HG02981 (cell line): ENCODE results near the gene SYTL2.

ENCODE experiments used
- ATAC-seq: cut with Tn5 transposase; IDR thresholded peaks from one replicate; pipeline ENCODE4 v1.9.1; 2021; ENCODE audit warnings: mild to moderate bottlenecking, moderate library complexity; ENCODE audit not compliant: unreplicated experiment

Gene SYTL2

GRCh38 chr11:85737738-85738137, 73.2 kb downstream of the SYTL2 start:
- no peak for ATAC-seq

DNA sequence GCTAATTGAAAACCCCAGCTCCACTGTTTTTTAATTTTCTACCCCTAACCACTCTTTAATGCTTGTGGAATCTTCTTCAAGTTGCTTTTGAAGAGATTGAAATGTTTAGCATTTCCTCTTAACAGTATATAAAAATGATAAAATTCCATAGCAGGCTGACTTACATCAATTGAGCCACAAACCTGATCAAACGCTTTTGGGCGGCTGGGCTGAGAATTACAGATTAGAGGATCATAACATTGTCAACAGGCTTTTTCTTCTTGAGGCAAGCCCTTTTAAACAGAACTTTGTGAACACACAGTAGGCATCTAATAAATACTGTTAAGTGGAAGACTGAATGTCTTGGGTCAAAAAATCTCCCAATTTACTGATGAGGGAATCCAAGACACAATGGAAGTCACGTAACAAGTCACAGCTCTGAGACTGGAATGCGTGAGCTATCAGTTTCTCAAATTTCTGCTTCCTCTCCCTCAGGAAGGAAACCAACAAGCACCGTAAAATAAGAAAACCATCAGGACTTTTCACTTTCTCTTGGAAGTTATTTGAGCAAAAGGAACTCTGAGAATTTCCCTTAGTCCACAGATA, 75.0 kb downstream of the SYTL2 start:
- no peak for ATAC-seq

DNA sequence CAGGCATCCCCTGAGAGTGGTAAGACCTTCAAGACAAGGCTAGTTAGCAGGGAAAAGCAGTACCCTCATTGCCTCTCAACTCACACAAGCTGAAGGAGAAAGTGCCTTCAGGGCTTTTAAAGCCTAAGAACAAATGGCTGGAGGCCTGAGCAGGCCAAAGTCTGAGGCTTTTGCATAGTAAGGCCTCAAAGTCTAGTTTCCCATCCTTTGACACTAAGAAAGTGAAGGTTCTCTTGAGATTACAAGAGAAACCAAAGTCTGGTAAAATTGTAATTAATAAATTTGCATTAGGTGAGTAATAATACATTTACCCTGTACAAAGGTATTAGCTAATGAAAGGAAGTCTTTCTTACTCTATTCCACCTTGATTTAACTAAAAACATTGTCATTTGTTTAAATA, 78.0 kb downstream of the SYTL2 start:
- ATAC-seq: peak; percentile 93

DNA sequence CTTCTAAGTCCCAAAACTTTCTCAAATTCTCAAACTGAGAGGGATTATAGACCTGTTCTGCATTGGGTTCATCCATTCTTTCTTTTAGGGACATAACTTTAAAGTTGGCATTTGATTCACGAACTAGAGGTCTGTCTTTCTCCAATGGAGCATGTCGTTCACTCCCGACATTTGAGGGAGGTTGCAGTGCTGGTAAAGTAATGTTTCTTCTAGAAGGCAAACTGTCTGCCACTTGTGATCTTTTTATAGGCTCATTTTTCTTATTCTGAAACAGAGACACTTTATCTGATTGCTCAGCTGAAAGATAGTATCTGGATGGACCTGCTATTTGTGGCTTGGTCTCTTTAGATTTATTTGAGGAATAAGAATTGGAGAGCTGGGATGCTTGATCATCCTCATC, 84.6 kb downstream of the SYTL2 start:
- ATAC-seq: no peak

DNA sequence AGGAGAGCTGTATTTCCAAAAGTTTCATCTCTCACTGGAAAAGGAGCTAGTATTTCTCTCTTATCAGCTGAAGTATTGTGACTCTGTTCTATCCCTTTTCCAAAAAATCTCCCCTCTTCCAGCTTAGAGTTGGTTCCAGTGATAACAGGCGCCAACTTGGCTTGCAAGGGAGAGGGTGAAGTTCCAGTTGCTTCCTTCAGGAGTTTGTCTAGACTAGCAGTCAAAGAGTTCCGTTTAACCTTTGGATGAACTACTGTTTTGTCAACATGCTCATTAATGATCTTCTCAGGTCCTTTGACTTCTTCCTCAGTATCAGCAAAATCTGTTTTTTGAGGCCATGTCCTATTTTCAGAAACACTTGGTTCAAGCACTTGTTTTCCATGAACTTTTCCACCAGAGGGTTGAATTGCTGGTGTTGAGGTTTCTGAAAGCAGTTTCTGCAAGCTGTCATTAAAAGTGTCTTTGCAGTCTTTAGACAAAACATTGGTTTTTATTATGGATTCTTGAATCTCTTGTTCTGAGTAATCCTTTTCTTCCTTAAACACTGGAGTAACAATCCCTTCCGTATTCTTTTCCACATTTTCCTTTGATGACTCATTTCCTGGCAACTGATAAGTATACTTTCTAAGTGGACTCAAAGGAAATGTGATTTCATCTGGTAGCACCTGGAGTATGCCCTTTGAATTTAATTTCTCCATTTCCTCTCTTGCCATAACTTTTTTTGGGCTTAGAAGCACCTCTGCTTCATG, 85.3 kb downstream of the SYTL2 start:
- ATAC-seq: no peak

DNA sequence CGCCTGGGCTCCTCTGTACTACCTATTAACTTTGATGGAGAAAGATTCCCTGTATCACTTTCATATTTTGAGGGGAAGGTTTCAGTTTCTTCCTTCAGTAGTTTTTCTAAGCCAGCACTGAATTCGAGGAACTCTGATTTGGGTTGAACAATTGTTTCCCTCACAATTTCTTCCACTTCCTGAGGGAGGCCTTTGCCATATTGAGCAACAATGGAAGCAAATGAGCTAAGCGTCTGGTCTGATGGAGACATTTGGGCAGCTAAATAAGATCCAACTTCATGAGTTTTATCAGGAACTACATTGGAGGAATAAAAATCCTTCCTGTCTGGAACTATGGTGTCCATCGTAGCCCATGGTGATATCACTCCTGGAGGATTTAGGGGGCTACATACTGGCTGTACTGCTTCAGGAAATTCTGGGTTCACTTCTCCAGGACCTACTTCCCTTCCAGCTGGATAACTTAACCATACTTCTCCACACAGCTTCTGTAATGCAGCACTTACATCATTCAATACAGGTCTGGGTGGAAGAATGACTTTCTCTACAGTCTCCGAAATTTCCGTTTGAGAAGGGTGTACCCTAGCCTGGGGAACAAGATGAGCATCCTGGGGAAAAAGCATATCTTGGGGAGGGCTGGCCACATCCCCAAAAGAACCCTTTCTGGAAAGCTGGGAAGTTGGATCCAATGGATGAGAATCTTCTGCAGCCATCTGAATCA, 86.0 kb downstream of the SYTL2 start:
- no peak for ATAC-seq

GRCh38 chr11:85723088-85723487, 87.9 kb downstream of the SYTL2 start:
- no peak for ATAC-seq

- ATAC-seq: no peak
Measured at GRCh38 chr11:85721191-85721590, 89.8 kb downstream of the SYTL2 start.

DNA sequence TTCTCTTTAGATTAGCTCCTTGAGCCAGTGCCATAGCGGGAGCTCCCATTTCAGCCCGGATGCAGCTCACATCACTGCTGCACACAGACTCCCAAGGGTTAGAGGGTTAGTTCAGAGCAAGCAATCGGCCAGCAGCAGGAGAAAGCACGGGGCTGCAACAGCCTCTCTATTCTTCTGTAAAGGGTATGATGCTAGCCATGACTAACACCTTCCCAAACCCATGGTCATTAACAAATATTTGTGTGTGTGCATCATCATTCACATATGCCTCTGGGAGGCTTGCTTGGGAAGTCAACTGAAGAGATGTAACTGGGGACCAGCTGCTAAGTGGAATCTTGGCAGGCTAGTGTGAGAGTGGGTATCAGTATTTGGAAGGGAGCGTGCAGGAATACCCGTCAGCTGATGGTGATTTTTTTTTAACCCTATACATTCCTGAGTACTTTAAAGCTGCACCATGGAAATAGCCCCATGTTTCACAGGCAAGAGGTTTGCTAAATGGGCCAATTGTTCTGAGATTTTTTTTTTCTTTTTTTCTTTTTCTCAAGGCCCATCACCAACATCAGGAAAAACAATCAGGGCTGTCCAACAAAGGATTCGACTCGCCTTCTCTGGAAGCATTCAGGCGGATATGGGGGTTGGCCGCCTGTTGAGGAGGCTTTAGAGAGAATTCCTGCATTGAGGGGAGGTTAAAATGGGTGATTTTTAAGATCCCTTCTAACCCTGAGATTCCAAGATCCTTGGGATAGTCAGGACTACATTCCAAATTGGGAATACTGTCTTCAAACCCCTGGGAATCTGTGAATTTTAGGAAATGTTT, 91.7 kb downstream of the SYTL2 start:
- ATAC-seq: no peak

DNA sequence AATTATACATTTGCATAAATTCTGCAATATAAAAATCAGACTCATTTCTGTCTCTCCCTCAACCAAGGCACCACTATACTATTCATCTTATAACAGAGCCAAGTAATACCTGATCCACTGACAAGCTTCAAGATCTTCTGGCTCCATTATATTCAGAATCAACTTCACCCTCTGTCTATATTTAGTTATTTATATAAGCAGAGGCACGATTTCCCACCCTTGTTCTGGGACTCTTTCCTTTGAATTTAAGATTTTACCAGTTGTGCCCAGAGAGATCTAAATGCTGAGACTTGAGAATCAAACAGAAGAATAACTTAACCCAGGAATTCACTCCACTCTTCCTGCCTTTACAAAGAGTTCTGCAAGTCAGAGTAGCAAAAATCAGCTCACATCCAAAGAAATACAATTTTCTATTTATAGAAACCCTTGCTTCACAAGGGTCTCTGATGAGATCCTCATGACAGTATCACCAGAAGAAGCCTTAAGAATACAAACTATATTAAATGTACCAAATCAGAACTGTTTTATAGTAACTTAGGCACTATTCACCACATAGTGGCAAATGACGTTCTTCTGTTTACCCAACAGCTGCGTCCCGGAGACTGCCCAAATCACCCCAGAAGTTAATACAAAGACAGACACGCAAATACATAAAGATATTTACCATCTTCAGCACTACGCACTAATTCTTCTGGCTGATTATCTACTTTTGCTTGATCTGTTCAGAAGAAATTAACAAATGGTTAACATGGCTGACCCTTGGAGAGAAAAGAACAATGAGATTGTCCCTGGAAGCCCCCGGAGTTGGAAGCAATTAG, 92.6 kb downstream of the SYTL2 start:
- ATAC-seq: no peak

DNA sequence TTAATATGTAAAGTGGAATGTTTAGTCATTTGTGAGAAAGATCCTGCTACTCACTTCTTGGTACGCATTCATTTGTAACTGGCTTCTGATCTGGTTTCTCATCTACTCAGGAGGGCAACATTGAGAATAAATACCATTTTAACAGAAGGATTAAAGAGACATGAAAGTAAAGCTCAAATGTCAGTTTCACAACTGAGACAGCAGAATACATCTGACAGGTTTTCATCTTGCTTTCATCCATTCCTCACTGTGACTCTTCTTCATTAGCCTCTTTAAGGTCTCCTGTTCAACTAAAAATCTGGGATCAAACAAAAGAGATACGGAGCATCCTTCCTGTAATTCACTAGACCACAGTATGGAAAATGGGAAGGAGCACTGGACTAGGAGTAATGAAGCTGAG, 93.5 kb downstream of the SYTL2 start:
- ATAC-seq: no peak

GRCh38 chr11:85712953-85713352, 98.0 kb downstream of the SYTL2 start:
- ATAC-seq: no peak

DNA sequence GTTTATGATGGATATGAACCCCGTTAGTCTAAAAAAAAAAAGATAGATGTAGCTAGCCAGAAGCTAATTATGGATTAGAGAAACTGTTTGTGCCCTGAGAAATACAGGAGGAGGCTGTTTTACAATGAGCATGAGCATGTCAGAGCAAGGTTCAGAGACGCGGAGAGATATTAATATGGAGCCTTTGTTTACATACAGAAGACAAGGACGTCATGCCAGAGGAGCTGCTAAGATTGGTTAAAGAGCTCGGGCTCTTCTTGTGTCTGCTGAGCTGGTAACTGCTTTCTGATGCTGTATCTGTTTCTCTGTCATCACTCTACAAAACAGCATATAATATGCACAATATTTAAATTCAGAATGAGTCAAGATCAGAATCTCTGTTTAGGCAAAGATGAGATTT, 100.0 kb downstream of the SYTL2 start:
- no peak for ATAC-seq

- ATAC-seq: no peak
Measured at GRCh38 chr11:85709941-85710702, 100.8 kb downstream of the SYTL2 start.

GRCh38 chr11:85705800-85706199, 105.1 kb downstream of the SYTL2 start:
- no peak for ATAC-seq

GRCh38 chr11:85704967-85705366, 106.0 kb downstream of the SYTL2 start:
- no peak for ATAC-seq

DNA sequence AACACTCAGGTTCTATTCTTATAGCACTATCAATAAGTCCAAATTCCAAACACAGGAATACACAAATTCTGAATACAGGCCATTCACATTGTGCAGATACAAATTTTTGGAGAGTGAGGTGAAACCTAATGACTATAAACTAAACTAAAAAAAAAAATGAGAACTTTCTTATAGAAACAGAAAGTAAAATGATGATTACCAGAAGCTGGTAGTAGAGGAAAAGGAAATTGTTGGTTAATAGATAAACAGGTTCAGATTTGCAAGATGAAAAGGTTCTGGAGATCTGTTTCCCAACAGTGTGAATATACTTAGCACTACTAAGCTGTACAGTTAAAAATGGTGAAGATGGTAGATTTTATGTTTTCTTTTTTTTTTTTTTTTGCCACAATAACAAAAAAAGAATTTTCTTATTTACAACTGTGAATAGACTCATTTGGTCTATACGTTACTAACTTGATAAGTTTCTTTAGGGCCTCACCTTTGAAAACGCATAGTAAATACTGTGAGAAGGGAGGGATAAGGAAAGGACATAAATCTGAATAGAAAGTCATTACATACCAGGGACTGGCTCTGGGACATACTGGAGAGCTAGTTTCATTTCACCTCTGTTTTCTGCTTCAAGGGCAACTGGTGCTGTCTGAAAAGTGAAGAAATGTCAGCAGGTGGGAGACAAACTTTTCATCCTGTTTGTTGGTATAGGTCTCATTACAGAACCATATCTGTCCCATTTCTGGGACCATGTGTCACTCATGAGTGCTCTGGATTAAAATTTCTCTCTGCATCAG, 110.8 kb downstream of the SYTL2 start:
- ATAC-seq: peak; percentile 87

- no peak for ATAC-seq
Measured at GRCh38 chr11:85698195-85698594, 112.7 kb downstream of the SYTL2 start.

GRCh38 chr11:85697747-85698146, 113.2 kb downstream of the SYTL2 start:
- no peak for ATAC-seq
